Measurements from ENCODE around the gene MACO1.

MACO1 gene

DNA sequence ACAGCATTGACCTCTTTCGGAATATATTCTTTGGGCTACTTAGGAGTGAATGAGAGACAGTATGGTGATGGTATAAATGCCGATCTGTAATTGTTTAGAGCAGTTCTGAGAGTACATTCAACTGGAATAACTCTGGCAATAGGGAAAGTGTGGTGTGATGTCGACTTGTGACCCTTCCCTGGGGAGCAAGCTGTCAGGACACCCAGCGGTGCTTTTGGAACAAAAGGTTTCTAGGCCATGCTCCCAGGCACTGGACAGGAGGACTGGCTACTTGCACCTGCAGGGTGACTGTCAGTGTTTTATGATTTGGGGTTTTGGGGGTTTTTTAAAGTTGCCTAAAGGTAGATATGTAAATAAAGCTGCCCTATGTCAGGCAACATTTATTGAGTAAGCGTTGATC is 50.9 kb downstream of the MACO1 start:
- TF ChIP-seq, protein P1, sequence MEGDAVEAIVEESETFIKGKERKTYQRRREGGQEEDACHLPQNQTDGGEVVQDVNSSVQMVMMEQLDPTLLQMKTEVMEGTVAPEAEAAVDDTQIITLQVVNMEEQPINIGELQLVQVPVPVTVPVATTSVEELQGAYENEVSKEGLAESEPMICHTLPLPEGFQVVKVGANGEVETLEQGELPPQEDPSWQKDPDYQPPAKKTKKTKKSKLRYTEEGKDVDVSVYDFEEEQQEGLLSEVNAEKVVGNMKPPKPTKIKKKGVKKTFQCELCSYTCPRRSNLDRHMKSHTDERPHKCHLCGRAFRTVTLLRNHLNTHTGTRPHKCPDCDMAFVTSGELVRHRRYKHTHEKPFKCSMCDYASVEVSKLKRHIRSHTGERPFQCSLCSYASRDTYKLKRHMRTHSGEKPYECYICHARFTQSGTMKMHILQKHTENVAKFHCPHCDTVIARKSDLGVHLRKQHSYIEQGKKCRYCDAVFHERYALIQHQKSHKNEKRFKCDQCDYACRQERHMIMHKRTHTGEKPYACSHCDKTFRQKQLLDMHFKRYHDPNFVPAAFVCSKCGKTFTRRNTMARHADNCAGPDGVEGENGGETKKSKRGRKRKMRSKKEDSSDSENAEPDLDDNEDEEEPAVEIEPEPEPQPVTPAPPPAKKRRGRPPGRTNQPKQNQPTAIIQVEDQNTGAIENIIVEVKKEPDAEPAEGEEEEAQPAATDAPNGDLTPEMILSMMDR (IDR thresholded peaks at IDR 0.05; ENCODE audit: insufficient read depth, low read length, poor library complexity, severe bottlenecking) = no peak
- no peak for DNase-seq (ENCODE audit: extremely low read depth, insufficient read length)
- H3K27me3 ChIP-seq (replicated peaks; ENCODE audit: control insufficient read depth, insufficient read depth, low read length) = no peaks in the 10 kb centered on the region
- H3K36me3 ChIP-seq (ENCODE audit: control insufficient read depth, insufficient read depth, low read length) = peaks cover 2% of the 10 kb centered on the region
- no peak overlapping the region for H3K4me3 ChIP-seq (replicated peaks; ENCODE audit: low read depth, low read length)

DNA sequence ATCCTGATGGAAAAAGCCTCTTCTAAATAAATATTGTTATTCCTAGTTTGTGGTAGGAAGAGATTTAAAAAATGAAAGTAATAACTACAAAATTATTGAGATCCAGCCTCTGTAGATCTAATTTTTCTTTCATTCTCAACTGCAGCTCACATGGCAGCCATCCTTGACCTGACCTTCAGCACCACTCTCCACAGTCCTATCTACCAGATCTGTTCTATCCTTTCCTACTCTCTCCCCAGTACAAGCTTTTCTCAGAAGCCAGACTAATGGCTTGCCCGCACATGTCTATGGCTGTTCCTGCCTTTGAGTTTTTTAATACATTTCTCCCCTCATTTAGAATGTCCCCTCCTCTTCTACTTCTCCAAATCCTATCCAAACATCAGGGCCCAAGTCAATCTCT is 51.5 kb downstream of the MACO1 start:
- Histone ChIP-seq H3K4me3 (replicated peaks; ENCODE audit: low read depth, low read length) (no peak overlapping the region), H3K27me3 (replicated peaks; ENCODE audit: control insufficient read depth, insufficient read depth, low read length) (no peaks in the 10 kb centered on the region), H3K36me3 (ENCODE audit: control insufficient read depth, insufficient read depth, low read length) (peaks cover 4% of the 10 kb centered on the region)
- no peak for DNase-seq (ENCODE audit: extremely low read depth, insufficient read length)
- TF ChIP-seq, protein P1 (IDR thresholded peaks at IDR 0.05; ENCODE audit: insufficient read depth, low read length, poor library complexity, severe bottlenecking) = no peak

DNA sequence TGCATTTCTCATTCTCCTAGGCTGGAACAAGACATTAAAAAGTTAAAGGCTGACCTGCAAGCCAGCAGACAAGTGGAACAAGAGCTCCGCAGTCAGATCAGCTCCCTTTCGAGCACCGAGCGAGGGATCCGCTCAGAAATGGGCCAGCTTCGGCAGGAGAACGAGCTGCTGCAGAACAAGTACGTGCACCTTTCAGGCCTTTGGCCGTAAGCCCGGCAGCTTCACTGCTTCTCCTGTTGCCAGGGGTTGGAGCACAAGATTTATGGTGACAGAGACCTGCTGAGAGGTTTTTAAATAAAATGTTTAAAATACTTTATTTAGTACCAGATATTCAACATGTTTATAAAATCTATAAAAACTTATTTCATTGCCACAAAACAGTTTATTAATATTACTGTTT is 53.4 kb downstream of the MACO1 start:
- H3K27me3 ChIP-seq (replicated peaks; ENCODE audit: control insufficient read depth, insufficient read depth, low read length) = no peaks in the 10 kb centered on the region
- H3K36me3 ChIP-seq (ENCODE audit: control insufficient read depth, insufficient read depth, low read length) = peaks cover 5% of the 10 kb centered on the region
- DNase-seq (ENCODE audit: extremely low read depth, insufficient read length) = no peak
- H3K4me3 ChIP-seq (replicated peaks; ENCODE audit: low read depth, low read length) = no peak overlapping the region
- TF ChIP-seq, protein P1 (IDR thresholded peaks at IDR 0.05; ENCODE audit: insufficient read depth, low read length, poor library complexity, severe bottlenecking) = no peak

DNA sequence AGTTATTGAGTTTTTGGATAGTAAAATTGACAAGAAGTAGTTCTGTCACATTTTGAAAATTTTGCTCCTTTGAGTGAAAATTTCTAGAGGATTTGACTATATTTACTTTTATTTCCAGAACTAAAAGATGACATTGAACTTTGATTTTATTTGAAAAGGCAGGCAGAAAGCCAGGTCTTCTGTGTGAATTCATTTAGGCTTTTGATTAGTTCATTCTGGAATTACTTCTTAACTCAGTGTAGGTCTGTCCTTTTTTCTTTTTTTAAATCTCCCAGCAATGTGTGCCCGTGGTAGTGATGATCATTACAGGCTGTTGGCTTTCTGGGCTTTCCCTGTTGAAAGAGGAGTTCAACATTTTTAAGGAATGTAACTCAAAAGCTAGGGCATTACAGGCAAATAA is 53.8 kb downstream of the MACO1 start:
- DNase-seq (ENCODE audit: extremely low read depth, insufficient read length) = no peak
- Histone ChIP-seq H3K4me3 (replicated peaks; ENCODE audit: low read depth, low read length) (no peak overlapping the region), H3K36me3 (ENCODE audit: control insufficient read depth, insufficient read depth, low read length) (peaks cover 5% of the 10 kb centered on the region), H3K27me3 (replicated peaks; ENCODE audit: control insufficient read depth, insufficient read depth, low read length) (no peaks in the 10 kb centered on the region)
- TF ChIP-seq, protein P1 (IDR thresholded peaks at IDR 0.05; ENCODE audit: insufficient read depth, low read length, poor library complexity, severe bottlenecking) = no peak

DNA sequence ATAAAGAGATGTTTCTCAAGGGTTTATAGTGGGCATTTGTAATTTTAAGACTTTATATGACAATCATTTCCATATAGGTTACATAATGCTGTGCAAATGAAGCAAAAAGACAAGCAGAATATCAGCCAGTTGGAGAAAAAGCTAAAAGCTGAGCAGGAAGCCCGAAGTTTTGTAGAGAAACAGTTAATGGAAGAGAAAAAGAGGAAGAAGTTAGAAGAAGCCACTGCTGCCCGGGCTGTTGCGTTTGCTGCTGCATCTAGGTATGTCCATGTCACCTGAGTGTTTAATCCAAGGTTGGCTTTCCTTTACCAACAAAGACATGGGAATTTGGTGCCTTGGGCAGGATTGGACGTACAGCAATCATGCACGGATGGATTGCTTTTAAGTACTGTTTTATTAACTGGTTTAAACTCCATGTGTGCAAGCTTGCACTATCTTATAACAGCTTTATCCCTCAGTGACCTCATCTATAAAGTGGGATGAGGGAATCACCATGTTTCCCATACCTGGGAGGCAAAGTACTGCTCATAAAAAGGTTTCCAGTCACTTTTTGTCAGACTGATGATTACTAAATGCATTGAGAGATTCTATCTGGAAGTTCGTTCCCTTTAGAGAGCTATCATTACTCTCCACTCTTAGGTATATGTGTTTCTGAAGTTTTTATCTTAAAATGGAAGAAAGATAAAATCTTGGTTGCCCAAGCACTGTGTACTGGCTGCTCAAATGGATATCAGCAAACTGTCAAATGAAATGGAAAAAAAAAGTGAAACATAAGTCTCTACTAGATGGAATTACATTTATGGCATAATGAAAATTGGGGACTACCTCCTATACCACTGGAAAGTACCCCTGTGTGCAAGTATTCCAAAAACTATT is 55.1 kb downstream of the MACO1 start:
- no peak overlapping the region for H3K4me3 ChIP-seq (replicated peaks; ENCODE audit: low read depth, low read length)
- no peak for DNase-seq (ENCODE audit: extremely low read depth, insufficient read length)
- H3K36me3 ChIP-seq (ENCODE audit: control insufficient read depth, insufficient read depth, low read length) = peaks cover 5% of the 10 kb centered on the region
- H3K27me3 ChIP-seq (replicated peaks; ENCODE audit: control insufficient read depth, insufficient read depth, low read length) = no peaks in the 10 kb centered on the region
- TF ChIP-seq, protein P1 (IDR thresholded peaks at IDR 0.05; ENCODE audit: insufficient read depth, low read length, poor library complexity, severe bottlenecking) = no peak
